HG03196 (cell line): ENCODE data around the gene TIMM13.
"Not testable (repeated sequence)": the region's sequence is repeated elsewhere in the genome, so short reads cannot be mapped to it uniquely, and the experiment has no call there.

Experiments used
- ATAC-seq: cut with Tn5 transposase; IDR thresholded peaks from one replicate; pipeline ENCODE4 v1.9.1; 2021; ENCODE audit not compliant: unreplicated experiment

TIMM13 gene

GRCh38 chr19:2416321-2417097 is 10.9 kb downstream of the TIMM13 start:
- no peak for ATAC-seq

GRCh38 chr19:2415973-2416319 is 11.4 kb downstream of the TIMM13 start:
- ATAC-seq = no peak

GRCh38 chr19:2415281-2415972 is 12.0 kb downstream of the TIMM13 start:
- no peak for ATAC-seq

GRCh38 chr19:2413629-2414028 is 13.8 kb downstream of the TIMM13 start:
- ATAC-seq = no peak

- ATAC-seq = no peak
These were observed 14.2 kb downstream of the TIMM13 start for GRCh38 chr19:2413159-2413558.

GRCh38 chr19:2412449-2412848 is 14.9 kb downstream of the TIMM13 start:
- no peak for ATAC-seq

GRCh38 chr19:2411709-2412108 is 15.7 kb downstream of the TIMM13 start:
- no peak for ATAC-seq

GRCh38 chr19:2410023-2410422 is 17.4 kb downstream of the TIMM13 start:
- ATAC-seq = no peak

DNA sequence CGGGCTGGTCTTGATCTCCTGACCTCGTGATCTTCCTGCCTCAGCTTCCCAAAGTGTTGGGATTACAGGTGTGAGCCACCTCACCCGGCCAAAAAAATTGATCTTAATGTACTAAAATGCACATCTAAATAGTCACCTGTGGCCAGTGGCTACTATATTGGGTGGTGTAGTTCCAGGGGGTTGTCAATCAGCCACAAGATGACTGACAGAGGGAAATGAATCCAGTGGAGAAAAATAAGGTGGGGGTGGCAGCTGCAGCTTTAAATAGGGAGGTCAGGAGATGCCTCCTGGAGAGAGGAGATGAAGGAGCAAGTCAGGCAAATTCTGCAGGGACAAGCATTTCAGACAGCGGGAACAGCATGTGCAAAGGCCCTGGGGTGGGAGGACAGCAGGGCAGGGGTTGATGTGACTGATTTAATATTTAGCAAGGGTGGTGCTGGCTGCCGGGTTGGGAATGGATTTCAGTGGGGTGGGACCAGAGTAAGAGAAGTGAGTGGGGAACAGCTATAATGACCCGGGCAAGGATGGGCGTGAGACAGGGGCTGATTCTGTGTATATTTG is 18.0 kb downstream of the TIMM13 start:
- ATAC-seq = no peak

DNA sequence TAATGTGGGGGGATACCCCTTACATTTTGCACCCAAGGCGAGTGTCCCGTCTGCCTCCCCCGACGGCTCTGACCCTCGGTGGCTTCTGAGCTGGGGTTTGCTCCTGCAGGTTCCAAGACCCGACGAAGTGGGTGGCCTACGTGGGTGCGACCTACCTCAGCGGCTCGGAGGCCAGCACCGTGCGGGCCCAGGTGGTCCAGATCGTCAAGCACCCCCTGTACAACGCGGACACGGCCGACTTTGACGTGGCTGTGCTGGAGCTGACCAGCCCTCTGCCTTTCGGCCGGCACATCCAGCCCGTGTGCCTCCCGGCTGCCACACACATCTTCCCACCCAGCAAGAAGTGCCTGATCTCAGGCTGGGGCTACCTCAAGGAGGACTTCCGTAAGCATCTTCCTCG is 19.1 kb downstream of the TIMM13 start:
- ATAC-seq = no peak

- no peak for ATAC-seq
These were observed 27.8 kb downstream of the TIMM13 start for GRCh38 chr19:2399582-2399981.

DNA sequence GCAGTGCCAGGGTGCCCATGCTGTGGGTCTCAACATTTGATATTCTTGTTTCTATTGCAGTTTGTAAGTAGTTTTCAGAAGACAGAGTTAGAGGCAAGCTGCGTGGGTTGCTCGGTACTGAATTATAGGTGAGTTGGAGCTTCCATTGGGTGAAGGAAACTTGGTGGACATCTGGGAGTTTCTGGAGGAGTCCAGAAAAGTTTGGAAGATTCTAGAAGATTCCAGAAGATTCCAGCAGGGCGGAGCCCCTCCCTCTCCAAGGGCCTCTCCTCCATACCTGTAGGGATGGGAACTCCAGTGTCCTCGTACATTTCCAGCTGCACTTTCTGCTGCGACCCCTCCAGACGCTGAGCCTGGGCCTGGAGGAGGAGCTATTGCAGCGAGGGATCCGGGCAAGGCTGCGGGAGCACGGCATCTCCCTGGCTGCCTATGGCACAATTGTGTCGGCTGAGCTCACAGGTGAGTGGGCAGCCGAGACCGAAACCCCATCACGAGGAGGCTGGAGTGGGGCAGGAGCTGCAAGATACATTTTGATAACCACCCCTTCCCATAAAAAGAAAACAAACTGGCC is 28.6 kb downstream of the TIMM13 start:
- no peak for ATAC-seq

- not testable (repeated sequence) for ATAC-seq
These were observed 30.2 kb downstream of the TIMM13 start for GRCh38 chr19:2397173-2397572.

DNA sequence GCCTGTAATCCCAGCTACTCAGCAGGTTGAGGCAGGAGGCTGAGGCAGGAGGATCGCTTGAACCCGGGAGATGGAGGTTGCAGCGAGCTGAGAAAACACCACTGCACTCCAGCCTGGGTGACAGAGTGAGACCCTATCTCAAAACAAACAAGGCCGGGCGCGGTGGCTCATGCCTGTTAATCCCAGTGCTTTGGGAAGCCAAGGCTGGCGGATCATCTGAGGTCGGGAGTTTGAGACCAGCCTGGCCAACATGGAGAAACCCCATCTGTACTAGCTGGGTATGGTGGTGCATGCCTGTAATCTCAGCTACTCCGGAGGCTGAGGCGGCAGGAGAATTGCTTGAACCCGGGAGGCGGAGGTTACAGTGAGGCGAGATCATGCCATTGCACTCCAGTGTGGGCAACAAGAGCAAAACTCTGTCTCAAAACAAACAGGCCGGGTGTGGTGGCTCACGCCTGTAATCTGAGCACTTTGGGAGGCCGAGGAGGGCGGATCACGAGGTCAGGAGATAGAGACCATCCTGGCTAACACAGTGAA is 32.0 kb downstream of the TIMM13 start:
- not testable (repeated sequence) for ATAC-seq

GRCh38 chr19:2394442-2395292 is 32.7 kb downstream of the TIMM13 start:
- no peak for ATAC-seq

DNA sequence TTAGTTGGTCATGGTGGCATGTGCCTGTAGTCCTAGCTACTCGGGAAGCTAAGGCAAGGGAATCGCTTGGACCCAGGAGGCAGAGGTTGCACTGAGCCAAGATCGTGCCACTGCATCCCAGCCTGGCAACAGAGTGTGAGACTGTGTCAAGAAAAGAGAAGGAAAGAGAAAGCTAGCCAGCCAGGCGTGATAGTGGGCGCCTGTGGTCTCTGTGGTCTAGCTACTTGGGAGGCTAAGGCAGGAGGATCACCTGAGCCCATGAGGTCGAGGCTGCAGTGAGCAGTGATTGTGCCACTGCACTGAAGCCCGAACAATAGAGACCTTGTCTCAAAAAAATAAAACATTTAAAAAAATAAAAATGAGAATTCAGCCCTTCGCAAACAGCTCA is 33.3 kb downstream of the TIMM13 start:
- ATAC-seq = no peak

DNA sequence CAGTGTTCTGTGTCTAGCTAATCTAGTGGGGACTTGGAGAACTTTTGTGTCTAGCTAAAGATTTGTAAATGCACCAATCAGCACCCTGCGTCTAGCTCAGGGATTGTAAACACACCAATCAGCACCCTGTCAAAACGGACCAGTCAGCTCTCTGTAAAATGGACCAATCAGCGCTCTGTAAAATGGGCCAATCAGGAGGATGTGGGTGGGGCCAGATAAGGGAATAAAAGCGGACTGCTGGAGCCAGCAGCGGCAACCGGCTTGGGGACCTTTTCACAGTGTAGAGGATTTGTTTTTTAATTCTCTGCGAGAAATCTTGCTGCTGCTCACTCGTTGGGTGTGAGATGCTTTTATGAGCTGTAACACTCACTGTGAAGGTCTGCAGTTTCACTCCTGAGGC is 34.5 kb downstream of the TIMM13 start:
- not testable (repeated sequence) for ATAC-seq

GRCh38 chr19:2392366-2392765 is 35.0 kb downstream of the TIMM13 start:
- no peak for ATAC-seq

DNA sequence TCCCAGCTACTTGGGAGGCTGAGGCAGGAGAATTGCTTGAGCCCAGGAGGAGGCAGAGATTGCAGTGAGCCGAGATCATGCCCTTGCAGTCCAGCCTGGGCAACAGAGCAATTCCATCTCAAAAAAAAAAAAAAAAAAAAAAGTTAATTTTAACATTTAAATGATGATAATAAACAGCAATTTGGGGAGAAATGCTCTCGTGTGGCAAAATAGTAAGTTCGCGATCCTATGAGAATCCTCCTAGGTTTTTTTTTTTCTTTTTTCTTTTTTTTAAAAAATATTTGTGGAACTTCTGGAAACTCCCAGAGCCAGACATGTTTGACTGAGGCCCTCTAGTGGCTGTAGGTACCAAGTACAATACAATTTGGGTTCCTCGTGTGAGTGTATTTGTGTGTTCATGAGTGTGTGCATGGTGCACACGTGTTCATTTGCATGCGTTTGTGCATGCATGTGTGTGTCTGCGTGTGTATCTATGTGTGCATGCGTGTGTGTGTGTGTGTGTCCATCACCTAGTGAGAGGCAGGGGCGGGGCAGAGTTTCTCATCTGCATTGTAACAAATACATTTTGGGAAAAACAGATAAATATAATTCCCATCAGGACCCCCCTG is 36.2 kb downstream of the TIMM13 start:
- ATAC-seq = no peak

DNA sequence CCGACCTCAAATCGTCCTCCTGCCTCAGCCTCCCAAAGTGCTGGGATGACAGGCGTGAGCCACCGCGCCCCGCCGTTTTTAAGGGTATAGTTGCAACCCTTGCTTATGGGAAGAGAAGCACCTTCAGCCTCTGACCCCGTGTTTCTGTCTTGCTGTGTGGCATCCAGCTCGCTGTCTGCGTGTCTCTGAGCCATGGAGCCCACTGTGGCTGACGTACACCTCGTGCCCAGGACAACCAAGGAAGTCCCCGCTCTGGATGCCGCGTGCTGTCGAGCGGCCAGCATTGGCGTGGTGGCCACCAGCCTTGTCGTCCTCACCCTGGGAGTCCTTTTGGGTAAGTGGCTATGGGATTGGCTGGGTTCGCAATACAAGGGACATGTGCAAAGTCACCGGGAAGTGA is 37.8 kb downstream of the TIMM13 start:
- no peak for ATAC-seq
